OCI-LY3 (cell line): Measurements from ENCODE around the gene RBPJ.

Experiments used
- CTCF ChIP-seq: fragments of 200-600, 300-600 bp; sonication (generic); IDR thresholded peaks from 2 replicates; pipeline ENCODE4 v1.5.1; 2014; ENCODE audit warnings: antibody characterized with exemption, low read length, low read depth
- EZH2phosphoT487 ChIP-seq: fragments of 200-600 bp; shearing (Covaris generic); IDR thresholded peaks from 2 replicates; pipeline ENCODE4 v1.6.1; 2018; ENCODE audit warnings: antibody characterized with exemption, mixed run types, low read depth

- TF ChIP-seq CTCF (no peak), EZH2phosphoT487 (no peak)
Measured at GRCh38 chr4:26289401-26289800, 31.4 kb upstream of the RBPJ start.
